Activated naive CD8-positive, alpha-beta T cell treated with anti-CD3 and anti-CD28 coated beads, Interleukin-2, amount 50 U/mL, for 16 hours (primary cell): ENCODE results near the gene FSTL4.

Source experiments
- DNase-seq: peaks from one replicate; pipeline ENCODE4 v3.0.0-alpha.2; 2020; ENCODE audit warnings: low read depth, low spot score

FSTL4 gene

DNA sequence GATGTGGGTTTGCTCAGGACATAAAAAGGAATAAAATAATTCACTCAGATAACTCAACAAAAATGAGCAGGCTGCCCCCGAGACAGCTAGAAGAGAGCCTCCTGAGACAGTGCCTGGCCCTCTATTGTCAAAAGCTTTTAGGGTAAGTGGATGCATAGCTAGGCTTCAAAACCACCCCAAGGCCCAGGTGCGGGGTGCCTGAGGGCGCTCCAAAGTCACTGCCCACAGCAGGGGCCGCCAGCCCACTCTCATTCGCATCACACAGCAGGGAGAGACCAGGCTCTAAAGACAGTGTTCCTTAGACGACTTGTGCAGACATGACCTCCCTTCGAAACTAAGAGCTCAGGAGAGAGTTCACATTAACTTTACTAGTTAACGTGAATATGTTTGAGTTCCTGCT lies 271.5 kb downstream of the FSTL4 start:
- DNase-seq, result no peak

- no peak for DNase-seq
Measured at GRCh38 chr5:133340002-133340755, 272.2 kb downstream of the FSTL4 start.

DNA sequence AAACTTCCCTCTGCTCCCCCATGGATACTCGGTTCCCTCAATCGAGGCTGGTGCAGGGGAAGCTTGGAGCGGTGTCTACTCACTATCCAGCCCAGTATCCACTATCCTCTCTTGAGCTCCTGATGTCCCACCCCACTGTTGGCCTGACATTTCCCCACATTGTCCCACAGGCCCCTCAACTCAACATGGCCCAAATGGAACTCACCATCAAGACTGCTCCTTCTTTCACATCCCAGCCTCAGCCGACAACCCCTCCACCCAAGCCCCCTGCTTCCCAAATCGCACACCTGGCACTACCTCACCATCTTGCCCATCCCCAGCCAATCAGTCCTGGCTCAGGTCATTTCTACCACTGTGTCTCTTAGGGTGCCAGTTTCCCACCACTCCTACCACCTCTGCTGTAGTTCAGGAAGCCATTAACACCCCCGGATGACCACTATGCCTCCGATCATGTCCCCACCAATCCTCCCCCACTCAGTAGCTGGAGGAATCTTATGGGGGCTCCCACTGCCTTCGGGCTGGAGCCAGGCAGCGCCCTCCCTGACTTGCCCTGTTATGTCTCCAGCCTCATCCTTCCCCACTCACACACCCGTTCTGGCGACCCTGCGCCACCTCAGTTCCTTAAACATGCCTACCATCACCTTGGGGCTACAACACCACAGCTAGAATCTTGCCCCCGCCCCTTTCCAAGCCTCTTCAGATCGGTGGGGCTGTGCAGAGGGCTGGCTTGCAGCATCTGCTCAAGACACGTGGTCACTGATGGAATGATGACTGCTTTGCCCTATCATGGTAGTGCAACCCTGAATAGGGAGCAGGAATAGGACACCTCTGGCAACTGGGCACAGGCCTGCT lies 273.6 kb downstream of the FSTL4 start:
- no peak for DNase-seq

GRCh38 chr5:133337795-133338445 lies 274.4 kb downstream of the FSTL4 start:
- no peak for DNase-seq

DNA sequence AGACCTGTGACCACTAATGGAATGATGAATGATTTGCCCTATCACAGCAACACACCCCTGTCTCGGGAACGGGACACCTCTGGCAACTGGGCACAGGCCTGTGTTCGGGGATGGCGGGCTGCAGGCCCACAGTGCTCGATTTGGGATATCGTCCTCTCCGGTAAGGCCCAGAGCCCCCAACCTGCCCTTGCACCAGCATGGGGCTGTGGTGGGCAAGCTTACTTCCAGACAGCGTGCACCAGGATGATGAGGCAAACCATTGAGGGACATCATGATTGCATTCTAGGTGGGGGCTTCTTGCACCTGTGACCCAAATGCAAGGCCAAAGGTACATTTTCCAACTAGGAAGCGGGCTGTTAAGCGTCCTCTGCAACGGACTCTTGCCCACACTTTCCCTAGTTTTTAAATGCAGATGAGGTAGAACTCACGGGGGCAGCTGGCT lies 275.4 kb downstream of the FSTL4 start:
- DNase-seq, result no peak

- DNase-seq, result no peak
Measured at GRCh38 chr5:133336121-133336968, 276.0 kb downstream of the FSTL4 start.

DNA sequence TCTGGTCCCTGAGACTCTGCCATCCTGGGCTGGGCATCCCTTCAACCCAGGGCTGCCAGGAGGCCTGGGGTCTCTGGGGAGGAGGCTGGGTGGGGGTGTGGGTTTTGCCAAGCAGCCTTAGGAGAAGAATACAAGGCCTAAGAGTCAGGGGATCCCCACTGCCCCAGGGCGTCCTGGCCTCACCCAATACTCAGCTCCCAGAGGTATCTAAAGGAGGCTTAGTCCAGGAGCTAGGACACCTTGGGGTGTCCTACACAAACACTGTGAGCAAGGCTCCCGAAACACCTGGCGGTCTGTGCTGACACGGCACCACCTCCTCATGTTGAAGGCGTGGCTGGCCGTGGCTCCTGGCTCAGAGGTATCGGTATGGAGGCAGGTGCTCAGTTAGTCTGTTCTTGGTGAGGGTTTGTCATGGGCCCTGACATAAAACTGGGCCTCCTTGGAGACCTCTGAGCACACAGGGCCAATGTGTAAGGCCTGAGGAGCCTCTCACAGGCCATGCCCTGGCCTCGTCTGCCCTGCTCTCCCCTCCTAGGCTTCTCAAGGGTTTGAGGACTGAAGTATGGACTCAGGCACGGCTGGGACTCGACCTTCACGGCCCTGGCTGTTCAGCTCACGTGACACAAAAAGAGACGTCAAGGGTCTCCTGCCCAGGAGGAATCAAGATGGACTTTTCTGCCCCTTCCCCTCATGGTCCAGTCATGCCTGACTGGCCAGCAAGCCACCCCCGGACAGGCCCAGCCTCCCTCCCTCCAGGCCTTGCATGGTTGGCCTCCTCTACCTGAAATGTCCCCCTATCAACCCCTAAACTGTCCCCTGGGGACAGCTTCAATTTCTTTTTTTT lies 277.3 kb downstream of the FSTL4 start:
- no peak for DNase-seq

DNA sequence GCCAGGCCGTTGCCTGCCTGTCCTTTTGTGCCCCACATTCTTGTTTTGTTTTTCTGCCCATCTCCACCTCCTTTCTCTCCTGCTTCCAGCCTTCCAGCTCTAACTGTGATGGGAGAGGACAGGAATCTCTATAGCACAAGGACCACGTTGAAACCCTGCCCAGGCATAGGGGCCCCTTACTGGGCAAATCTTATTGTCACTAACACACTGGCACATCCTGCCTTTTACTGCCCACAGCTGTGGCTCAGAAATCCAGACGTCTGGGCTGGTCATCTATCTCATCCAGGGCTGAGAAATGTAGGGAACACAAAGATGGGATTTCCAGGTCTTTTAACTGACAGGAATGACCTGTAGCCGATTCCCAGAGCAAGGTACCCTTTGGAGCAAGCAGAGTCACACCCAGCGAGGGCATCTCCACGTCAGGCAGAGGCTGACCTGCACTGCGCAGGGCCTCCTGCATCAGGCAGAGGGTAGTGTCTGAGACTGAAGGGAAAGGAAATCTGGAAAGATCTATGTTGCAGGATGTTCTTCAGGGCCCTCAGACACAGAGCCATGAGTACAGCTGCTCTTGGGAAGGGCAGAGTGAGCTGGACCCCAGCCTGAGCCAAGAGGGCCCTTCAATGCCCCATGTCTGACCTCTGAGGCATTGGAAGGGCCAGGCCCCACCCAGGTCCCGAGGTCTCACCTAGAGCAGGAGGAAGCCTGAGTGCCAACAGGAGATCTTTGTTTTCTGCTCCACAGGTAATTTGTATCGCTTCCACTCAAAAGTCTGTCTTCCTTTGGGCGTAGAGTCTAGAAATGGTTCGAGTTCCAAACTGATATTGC lies 278.8 kb downstream of the FSTL4 start:
- no peak for DNase-seq

DNA sequence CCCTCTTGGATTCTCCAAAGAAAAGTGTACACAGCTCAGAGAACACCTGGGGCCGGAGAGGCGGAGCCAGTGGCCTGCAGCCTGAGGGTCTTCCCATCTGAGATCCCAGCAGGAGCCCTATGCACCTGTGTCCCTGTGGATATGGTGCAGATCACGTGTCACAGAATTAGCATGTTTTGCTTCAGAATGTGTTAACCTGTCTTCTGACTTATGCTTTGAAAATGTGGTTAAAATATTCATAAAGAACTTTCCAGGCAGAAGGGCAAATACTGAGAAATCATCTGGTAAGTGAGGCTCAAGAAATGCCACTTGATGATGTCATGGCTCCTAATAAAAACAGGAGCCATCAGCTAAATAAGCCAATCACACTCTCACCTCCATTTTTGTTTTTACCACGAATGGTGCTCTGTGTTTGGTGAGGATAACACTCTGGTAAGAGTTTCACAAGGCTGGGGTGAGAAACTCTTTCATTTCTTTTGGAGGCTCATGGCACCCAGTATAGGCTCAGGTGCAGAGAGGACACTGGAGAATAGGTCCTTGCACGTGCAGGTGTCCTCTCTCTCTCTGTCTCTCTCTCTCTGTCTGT lies 279.8 kb downstream of the FSTL4 start:
- DNase-seq, result no peak

- DNase-seq, result no peak
Measured at GRCh38 chr5:133331941-133332340, 280.4 kb downstream of the FSTL4 start.

DNA sequence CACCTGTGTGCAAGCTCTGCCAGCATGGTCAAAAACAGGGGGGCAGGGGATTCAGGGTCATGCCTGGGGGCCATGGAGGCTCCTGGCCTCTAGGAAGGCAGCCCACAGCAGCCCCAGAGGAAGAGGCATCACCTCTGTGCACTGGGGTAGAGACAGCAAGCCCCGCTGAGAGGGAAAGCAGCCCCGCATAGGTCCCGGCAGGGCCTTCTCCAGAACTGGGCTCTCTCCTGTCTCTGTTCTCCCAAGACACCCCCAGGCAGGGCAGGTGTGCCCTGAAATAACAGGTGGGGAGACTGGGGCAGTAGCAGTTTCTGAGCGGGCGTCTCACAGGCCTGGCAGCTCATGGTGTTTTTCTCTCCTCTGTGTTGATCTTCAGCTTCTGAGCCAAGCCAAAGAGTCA lies 281.4 kb downstream of the FSTL4 start:
- DNase-seq, result no peak

GRCh38 chr5:133328800-133329199 lies 283.5 kb downstream of the FSTL4 start:
- DNase-seq, result no peak

GRCh38 chr5:133327946-133328401 lies 284.4 kb downstream of the FSTL4 start:
- no peak for DNase-seq

- DNase-seq, result no peak
Measured at GRCh38 chr5:133326361-133326760, 286.0 kb downstream of the FSTL4 start.

DNA sequence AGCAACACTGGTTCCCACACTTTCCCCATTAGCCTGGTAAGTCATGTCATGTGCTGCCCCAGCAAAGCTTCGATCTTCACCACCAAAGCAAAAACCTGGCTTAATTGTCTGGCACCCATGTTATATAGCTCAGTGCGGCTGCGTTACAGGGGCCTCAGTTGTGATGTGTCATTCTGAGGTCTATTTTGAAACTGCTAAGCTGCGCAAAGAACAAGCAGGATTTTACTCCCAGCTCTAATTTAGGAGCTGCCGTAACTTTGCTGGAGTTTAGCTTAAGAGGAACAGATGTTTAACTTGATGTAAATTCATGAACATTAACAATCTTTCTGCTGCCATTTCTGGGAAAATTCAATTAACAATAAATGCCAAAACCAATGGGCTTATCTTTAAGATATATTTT lies 286.5 kb downstream of the FSTL4 start:
- no peak for DNase-seq

GRCh38 chr5:133324926-133325325 lies 287.4 kb downstream of the FSTL4 start:
- DNase-seq, result no peak

DNA sequence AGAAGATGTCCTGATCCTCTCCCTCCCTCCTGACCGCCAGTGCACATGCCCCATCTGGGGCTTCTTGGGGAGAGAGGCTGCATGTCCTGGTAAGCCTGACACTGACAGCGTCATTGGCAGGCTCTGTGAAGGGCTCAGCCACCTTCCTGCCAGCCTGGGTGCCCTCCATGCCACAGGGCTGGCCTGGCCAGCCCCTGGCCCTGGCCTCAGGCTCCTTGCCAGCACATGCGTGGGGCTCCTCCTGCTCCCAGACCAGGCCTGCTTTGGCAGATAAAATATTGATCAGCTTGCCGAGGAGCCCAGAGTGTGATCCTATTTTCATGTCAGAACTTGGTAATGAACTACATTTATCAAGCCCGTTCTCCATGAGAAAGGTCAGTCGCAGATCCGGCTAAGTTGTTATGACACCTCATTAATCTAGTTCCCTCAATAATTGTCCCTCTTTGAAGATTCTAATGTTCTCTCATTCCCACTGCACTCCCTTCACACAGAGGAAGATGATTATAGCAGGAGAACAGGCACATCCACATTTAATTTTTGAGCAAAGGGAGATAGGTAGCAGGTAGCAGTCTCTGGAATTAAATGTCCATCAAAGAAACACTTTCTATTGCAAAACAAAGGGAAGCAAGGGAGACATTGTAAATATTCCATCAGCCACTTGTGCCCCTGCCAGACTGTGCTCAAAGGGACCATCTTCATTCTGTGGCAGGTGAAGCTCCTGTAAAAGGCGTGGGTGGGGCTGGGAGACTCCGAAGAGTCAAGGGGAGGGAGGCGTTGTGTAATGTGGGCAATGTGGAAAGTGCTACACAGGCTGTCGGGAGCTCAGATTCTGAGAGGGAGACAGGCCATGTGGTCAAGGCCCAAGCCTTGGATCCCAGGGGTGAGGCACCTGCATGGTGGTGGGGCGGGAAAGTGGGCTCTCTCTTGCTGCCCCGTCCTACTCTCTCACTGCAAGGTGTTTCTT lies 288.6 kb downstream of the FSTL4 start:
- no peak for DNase-seq

DNA sequence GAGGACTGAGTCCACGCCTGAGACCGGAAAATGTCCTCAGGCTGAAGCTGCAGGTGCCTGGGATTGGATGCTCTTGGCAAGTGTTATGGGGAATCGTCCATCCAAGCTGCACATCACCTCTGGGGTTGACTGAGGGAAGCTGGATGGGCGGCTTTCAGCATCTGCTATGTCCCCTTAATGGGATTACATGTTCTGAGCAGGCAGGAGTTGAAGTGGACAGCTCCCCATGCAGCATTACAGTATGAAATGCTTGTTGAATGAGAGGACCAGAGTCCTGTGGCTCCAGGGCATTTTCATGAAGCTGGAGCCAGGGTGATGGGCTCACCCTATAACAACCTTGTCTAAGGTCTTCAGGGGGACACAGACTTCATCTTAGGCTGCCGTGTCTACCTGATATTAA lies 289.6 kb downstream of the FSTL4 start:
- DNase-seq, result no peak
